A549 (cell line): ENCODE results near the gene SLC2A5.

ENCODE experiments used
- CTCF ChIP-seq: fragments of >200 bp; sonication (Bioruptor Twin); formaldehyde crosslinking; IDR thresholded peaks from 3 replicates; pipeline ENCODE4 v1.5.1; 2016
- EP300 ChIP-seq, 2 experiments: fragments of >200 bp; sonication (Bioruptor Twin); formaldehyde crosslinking; IDR thresholded peaks; 2 replicates in 1 of 2; 3 replicates in 1 of 2; pipeline ENCODE4 v1.6.1; 2016 to 2017
- HMGXB4 ChIP-seq: fragments of 250-450 bp; sonication (Bioruptor Pico); IDR thresholded peaks from 2 replicates; pipeline ENCODE4 v1.5.0; 2021; ENCODE audit warnings: mild to moderate bottlenecking, moderate library complexity, borderline replicate concordance
- HOXB13 ChIP-seq: fragments of 250-450 bp; sonication (Bioruptor Pico); IDR thresholded peaks from 2 replicates; pipeline ENCODE4 v1.5.0; 2020; ENCODE audit warnings: low read depth, mild to moderate bottlenecking, moderate library complexity
- MYC ChIP-seq: IDR thresholded peaks from 2 replicates; pipeline ENCODE4 v1.6.1; 2012; ENCODE audit warnings: mild to moderate bottlenecking, inconsistent platforms, low read length, improper control_type of control experiment, borderline replicate concordance
- RFX5 ChIP-seq: fragments of 450-650 bp; IDR thresholded peaks from 2 replicates; pipeline ENCODE4 v1.7.1; 2014; ENCODE audit warnings: antibody characterized with exemption, mild to moderate bottlenecking, moderate library complexity

GRCh38 chr1:9050803-9051202 lies 18.6 kb downstream of the SLC2A5 start:
- no peak for TF ChIP-seq HMGXB4 (CRISPR knock-in tag)
- no peak for TF ChIP-seq CTCF
- TF ChIP-seq MYC: no peak
- no peak for TF ChIP-seq EP300 (IDR thresholded peaks at IDR 0.05)
- no peak for TF ChIP-seq RFX5
- no peak for TF ChIP-seq HOXB13
